ENCODE measurements around the gene KMT2C.

KMT2C gene

DNA sequence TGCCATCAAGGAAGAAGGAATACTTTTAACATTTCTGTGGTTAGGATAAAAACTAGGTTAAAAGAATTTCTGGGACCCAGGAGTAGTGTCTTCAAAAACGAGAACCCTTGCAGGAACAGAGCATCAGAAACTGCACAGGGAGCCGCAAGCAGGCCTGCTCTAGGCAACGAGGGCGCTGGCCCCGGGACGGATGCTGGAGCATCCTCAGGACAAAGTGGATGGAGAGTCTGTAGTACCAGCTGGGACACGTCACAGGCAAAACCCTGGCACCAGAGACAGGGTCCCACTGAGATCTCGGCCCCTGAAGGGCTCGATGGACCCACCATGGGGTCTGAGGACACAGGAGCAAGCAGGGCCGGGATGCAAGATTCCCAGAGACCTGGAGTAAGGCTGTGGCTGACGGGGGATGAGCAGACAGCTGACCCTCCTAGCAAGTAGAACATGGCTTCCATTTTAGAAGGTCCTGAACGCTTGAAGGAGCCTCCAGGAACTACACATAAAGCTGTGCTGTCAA lies 303.8 kb downstream of the KMT2C start:
- no peak for DNase-seq

GRCh38 chr7:152130658-152131590 lies 304.9 kb downstream of the KMT2C start:
- no peak for DNase-seq

DNA sequence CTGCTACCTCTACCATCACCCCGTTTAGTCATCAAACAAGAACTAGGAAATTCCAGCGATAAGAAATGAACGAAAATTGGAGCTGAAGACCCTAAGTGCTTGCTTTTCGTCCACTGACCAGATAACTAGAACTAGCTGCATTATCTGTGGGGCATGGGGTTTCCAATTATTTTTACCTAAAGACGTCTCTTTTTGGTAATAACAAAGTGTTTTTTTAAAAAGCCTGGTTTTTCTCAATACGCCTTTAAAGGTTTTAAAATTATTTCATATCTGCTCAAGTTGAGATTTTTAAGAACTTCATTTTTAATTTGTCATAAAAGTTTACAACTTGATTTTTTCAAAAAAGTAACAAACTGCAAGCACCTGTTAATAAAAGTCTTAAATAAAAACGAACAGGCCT lies 306.1 kb downstream of the KMT2C start:
- DNase-seq, result no peak

- DNase-seq, result no peak
These were observed 306.9 kb downstream of the KMT2C start for GRCh38 chr7:152128741-152129461.

DNA sequence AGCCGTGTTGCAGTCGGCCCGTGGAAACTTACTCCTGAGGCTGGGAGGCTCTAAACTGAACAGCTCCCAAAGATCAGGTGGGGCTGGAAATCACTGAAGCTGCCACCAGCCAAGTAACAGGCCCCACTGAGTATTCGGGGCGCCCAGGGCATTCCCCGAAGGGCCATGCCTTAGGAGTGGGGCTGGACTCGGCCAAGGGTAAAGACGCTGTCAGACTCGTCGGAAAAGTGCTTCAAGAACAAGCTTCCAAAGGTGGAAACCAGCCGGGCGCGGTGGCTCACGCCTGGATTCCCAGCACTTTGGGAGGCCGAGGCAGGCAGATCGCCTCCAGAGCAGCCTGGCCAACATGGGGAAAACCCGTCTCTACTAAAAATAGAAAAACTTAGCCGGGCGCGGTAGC lies 307.6 kb downstream of the KMT2C start:
- DNase-seq, result no peak

- no peak for DNase-seq
These were observed 308.6 kb downstream of the KMT2C start for GRCh38 chr7:152127229-152127628.

DNA sequence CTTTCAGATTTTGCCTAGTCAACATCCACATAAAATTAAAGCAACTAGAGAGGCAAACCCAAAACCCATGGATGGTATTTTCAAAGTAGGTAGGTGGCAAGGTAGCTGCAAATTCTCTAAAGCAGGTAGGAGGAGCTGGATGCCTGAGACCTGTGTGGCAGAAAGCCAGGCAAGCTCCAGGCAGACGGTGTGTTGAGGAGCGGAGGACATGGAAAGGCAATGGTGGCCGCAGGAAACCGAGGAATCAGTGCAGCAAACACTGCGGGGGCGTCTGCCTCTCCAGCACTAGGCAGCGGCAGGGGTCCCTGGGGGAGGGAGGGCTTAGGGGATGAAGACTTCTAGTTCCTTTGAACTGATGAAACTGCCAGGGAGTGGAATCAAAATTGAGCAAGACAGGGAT lies 309.1 kb downstream of the KMT2C start:
- DNase-seq, result no peak

- no peak for DNase-seq
These were observed 313.3 kb downstream of the KMT2C start for GRCh38 chr7:152122540-152122939.

DNA sequence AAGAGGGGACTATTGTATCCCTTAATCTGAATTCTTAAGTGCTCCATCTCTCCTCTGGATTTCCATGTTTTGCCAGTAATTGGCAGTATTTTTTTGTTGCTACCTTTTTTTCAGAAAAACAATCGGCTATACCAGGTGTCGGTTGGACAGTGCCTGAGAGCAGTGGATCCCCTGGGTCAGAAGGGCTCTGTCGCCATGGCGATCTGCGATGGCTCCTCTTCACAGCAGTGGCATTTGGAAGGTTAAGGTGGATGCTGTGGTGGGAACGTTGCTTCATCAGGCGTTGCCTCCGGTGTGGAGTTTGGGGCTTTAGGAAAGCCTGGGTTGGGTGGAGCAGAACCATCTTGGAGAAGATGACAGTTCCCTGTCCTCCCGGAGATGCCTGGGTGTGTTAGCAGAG lies 314.4 kb downstream of the KMT2C start:
- DNase-seq, result no peak

GRCh38 chr7:152120776-152121175 lies 315.0 kb downstream of the KMT2C start:
- no peak for DNase-seq

DNA sequence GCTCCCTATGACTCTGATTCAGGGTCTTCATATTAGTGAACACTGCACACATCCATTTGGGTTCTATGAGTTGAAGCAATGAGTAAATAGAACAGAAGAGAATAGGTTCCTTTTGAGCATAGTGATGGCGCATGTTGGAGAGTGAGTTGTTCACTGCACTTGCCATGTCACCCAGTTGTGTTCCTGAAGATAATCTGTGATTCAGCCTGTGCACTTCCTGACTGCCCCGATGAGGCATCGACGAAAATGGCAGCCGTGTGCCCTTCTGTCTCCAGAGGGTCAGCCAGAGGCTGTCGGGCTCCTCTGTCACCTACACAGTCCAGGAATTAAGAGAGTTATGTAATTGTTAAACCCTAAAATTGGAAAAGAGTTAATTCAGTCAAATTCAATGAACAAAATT lies 315.6 kb downstream of the KMT2C start:
- no peak for DNase-seq

- no peak for DNase-seq
These were observed 318.4 kb downstream of the KMT2C start for GRCh38 chr7:152117356-152117755.

GRCh38 chr7:152115021-152115718 lies 320.6 kb downstream of the KMT2C start:
- no peak for DNase-seq

GRCh38 chr7:152112829-152113228 lies 323.0 kb downstream of the KMT2C start:
- DNase-seq, result no peak

DNA sequence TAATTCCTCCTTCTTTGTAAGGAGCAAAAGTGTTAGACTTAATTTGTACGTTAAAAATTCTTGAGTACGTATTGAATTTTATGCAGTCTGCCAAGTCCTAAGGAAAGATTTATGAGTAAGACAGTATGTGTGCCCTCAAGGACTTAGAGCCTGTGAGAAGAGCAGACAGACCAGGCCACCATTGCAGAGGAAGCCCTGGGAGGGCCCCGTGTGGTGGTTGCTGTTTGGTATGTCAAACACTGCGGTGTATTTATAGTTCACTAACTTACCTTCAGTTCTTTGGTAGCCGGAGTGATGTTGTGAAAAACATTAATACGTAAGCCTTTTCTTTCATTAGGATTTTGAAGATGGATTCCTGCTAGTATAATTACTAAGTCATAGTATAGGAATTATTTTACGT lies 327.4 kb downstream of the KMT2C start:
- DNase-seq, result no peak

DNA sequence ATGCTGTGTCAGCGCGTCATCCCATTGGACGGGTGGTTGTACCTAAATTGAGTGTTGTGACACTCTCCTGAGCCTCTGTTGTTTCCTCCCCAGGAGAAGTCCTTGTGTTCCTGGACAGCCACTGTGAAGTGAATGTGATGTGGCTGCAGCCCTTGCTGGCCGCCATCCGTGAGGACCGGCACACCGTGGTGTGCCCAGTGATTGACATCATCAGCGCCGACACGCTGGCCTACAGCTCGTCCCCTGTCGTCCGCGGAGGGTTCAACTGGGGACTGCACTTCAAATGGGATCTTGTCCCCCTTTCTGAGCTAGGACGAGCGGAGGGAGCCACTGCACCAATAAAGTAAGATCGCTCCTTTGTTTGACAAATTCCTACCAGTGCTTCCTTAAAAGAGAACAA lies 327.9 kb downstream of the KMT2C start:
- no peak for DNase-seq

DNA sequence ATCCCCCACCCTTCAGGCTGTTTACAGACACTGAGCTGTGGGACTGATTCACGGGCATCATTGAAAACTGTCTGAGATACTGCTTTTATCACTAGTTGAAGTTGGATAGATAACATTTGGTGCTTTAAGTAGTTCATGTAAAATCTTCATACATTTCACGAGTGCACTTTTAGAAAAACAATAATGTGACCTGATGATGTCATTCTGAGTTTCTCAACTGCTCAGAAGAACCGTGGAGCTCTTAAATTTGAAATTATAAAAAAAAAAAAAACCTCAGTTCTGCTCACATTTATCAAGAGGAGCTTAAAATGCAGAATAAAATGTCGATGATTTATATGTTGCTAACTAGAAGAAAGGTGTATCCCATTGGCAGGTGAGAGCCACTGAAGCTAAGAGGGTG lies 328.8 kb downstream of the KMT2C start:
- no peak for DNase-seq

DNA sequence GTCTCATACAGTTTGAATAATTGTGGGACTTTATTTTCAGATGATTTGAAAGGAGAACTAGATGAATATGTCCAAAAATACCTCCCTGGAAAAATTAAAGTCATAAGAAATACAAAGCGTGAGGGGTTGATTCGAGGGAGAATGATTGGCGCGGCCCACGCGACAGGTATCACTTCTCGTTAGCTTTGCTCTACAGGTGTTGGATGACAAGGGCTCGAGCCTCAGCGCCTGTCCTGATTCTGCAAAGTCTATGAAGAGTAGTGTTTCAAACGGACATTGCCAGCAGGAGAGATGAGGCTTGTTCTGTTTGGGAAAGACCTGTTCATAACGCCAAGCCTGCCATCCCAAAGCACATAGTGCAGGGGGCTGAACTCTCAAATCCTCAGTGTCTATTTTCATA lies 330.6 kb downstream of the KMT2C start:
- DNase-seq, result no peak

DNA sequence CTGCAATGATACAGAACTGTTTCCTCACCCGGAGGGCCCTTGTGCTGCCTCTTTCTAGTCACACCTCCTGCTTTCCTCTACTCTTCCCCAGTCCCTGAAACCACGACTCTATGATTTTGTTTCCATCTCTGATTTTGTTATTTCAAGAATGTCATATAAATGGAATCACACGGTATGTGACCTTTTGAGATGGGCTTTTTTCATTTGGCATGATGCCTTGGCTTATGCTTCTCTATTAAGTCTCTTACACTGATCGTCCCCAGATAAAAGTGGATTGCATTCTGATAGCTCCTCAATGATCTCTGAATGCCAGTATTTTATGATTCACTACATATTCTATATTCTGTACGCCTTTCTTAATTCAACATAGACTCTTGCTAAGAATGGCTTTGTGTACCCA lies 332.1 kb downstream of the KMT2C start:
- DNase-seq, result no peak

- DNase-seq, result no peak
These were observed 332.7 kb downstream of the KMT2C start for GRCh38 chr7:152103066-152103465.

DNA sequence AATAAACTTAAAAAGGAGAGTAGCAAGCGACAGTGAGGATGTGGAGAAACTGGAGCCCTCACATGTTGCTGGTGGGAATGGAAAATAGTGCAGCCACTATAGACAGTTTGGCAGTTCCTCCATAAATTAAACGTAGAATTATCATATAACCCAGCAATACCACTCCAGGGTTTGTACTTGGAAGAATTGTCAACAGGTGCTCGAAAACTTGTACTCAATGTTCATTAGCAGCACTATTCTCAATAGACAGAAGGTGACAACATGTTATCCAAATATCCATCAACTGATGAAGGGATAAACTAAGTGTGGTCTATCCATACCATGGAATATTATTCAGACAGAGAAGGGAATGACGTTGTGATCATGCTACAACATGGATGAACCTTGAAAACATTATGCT lies 338.5 kb downstream of the KMT2C start:
- no peak for DNase-seq

DNA sequence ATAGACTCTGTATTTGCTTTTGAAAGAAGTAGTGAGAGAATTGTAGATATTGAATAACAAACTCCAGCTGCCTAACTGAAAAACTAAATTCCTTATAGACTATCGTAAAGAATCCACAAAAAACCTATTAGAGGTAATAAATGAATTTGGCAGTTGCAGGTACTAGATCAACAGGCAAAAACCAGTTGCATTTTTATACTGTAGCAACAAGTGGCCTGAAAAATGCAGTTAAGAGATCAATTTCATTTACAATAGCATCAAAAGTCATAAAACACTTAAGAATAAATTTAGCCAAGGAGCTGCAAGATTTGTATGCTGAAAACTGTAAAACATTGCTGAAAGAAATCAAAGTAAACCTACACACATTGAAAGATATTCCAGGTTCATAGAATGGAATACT lies 340.0 kb downstream of the KMT2C start:
- DNase-seq, result no peak

DNA sequence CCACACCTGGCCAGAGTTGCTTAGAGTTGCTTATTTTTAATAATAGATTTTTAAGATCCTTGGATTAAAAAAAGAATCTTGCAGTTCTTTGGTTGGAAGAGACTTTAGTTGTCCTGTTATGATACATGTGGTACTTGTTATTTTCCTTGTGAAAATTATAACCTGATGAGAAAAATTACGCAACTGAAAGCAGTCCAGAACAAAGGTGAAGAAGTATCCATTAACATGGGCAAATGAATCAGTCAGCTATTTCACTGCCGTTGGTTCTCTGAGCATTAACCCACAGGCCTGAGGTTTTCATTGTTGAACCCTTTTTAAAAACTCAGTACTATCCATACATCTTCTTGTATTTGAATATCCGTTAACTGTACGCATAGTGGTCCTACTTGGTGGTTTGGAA lies 342.1 kb downstream of the KMT2C start:
- DNase-seq, result no peak

DNA sequence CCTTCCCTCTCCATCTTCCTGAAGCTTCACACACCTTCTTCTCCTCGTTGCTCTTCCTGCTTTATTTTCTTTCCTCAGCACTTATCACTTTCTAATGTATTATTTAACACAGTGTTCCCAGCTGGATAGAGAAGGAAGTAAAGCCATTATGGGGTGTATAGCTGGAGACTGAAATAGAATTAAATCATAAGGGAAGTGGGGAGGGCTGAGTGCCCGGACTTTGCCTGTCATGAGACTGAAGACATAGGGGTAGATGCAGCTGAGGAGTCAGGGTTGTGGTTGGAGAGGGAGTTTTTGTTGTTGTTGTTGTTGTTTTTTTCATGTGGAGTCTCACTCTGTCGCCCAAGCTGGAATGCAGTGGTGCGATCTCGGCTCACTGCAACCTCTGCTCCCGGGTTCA lies 345.1 kb downstream of the KMT2C start:
- no peak for DNase-seq
